ENCODE measurements around the gene DCAF8L2.
"Not testable (repeated sequence)": the region's sequence is repeated elsewhere in the genome, so short reads cannot be mapped to it uniquely, and the experiment has no call there.

The DCAF8L2 gene

GRCh38 chrX:27746516-27746915, 156.4 kb downstream of the DCAF8L2 start:
- TF ChIP-seq CTCF (IDR thresholded peaks at IDR 0.05; ENCODE audit: control insufficient read depth, insufficient read depth, low read depth, low read length, missing control alignments): no peak
- H3K4me3 ChIP-seq (ENCODE audit: control insufficient read depth, low read depth, low read length): no peak overlapping the region

DNA sequence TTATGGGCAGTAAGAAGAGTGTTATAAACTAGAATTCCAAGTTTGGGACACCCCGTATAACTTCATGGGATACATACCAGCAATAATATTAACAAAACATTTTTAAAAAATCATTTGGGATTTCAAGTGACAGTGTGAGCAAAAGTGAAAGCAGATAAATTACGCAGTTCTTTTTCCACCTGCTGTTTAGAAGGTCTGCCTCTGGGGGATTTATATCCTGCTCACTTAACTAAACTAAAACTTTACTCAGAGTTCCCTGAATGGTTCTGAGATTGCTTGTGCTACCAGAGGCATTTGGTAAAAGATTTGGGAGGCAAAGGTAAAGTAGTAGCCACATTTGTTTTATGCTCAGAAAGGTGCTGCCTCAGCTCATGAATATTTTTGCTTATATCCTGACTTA, 160.2 kb downstream of the DCAF8L2 start:
- not testable (repeated sequence) for DNase-seq (ENCODE audit: low read depth); H3K4me3 ChIP-seq (ENCODE audit: control insufficient read depth, low read depth, low read length)

More at GRCh38 chrX:27746516-27746915, 156.4 kb downstream of the DCAF8L2 start:
- DNase-seq (ENCODE audit: low read depth): no peak

DNA sequence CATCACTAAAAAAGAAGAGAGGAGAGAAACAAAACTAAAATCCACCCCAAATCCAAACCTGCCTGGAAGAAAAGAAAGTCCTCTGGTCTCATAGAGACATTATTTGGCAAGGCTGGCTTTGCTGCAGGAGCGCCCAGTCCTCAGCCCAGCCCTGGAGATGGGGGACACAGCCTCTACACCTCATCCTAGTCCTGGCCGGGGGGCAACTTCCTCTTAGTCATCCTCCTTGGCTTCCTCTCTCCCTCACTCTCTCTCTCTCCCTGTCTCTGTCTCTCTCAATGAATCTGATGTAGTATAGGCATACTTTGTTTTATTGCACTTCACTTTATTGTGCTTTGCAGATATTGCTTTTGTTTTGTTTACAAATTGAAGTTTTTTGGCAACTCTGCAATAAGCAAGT, 161.8 kb downstream of the DCAF8L2 start:
- no peak overlapping the region for H3K4me3 ChIP-seq (ENCODE audit: control insufficient read depth, low read depth, low read length)
- no peak for DNase-seq (ENCODE audit: low read depth)
- no peak for TF ChIP-seq CTCF (IDR thresholded peaks at IDR 0.05; ENCODE audit: control insufficient read depth, insufficient read depth, low read depth, low read length, missing control alignments)

- no peak for DNase-seq (ENCODE audit: low read depth)
- no peak for TF ChIP-seq CTCF (IDR thresholded peaks at IDR 0.05; ENCODE audit: control insufficient read depth, insufficient read depth, low read depth, low read length, missing control alignments)
- H3K4me3 ChIP-seq (ENCODE audit: control insufficient read depth, low read depth, low read length): no peak overlapping the region
Measured at GRCh38 chrX:27765718-27766117, 175.6 kb downstream of the DCAF8L2 start.

- no peak for TF ChIP-seq CTCF (IDR thresholded peaks at IDR 0.05; ENCODE audit: control insufficient read depth, insufficient read depth, low read depth, low read length, missing control alignments)
- H3K4me3 ChIP-seq (ENCODE audit: control insufficient read depth, low read depth, low read length): no peak overlapping the region
- DNase-seq (ENCODE audit: low read depth): no peak
Measured at GRCh38 chrX:27767387-27767786, 177.2 kb downstream of the DCAF8L2 start.

DNA sequence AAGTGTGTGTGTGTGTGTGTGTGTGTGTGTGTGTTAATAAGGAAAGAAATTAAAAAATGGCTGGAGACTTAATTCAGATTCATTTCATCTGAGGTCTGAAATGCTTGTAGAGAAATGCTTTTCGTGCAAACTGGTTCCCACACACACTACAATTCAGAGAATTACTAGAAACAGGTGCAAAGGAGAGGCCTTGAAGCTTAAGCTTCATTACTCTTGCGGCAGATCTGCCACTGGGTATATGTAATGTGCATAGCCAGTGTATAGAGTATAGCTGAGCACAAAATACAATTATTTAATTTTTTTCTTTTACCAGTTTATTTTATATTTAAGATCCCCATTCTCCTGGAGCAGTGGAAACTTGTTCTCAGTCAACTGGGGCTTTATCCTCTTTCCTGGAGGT, 185.8 kb downstream of the DCAF8L2 start:
- H3K4me3 ChIP-seq (ENCODE audit: control insufficient read depth, low read depth, low read length): no peak overlapping the region
- no peak for TF ChIP-seq CTCF (IDR thresholded peaks at IDR 0.05; ENCODE audit: control insufficient read depth, insufficient read depth, low read depth, low read length, missing control alignments)
- no peak for DNase-seq (ENCODE audit: low read depth)

GRCh38 chrX:27796640-27797257, 206.6 kb downstream of the DCAF8L2 start:
- TF ChIP-seq CTCF (IDR thresholded peaks at IDR 0.05; ENCODE audit: control insufficient read depth, insufficient read depth, low read depth, low read length, missing control alignments): no peak
- H3K4me3 ChIP-seq (ENCODE audit: control insufficient read depth, low read depth, low read length): no peak overlapping the region
- DNase-seq (ENCODE audit: low read depth): no peak
